GM10266 (cell line): ENCODE results near the gene CPNE9.
"Not testable (repeated sequence)": the region's sequence is repeated elsewhere in the genome, so short reads cannot be mapped to it uniquely, and the experiment has no call there.

Experiments
- DNase-seq: peaks from one replicate; pipeline ENCODE4 v3.0.0; 2012; ENCODE audit errors: extremely low spot score
- CTCF ChIP-seq: IDR thresholded peaks from 2 replicates; pipeline ENCODE4 v1.5.1; 2012; ENCODE audit warnings: mild to moderate bottlenecking, low read depth; ENCODE audit not compliant: control insufficient read depth, insufficient read depth; ENCODE audit errors: missing control alignments

CPNE9 gene

GRCh38 chr3:9767418-9767817 lies 63.8 kb downstream of the CPNE9 start:
- DNase-seq: no peak
- no peak for TF ChIP-seq CTCF

DNA sequence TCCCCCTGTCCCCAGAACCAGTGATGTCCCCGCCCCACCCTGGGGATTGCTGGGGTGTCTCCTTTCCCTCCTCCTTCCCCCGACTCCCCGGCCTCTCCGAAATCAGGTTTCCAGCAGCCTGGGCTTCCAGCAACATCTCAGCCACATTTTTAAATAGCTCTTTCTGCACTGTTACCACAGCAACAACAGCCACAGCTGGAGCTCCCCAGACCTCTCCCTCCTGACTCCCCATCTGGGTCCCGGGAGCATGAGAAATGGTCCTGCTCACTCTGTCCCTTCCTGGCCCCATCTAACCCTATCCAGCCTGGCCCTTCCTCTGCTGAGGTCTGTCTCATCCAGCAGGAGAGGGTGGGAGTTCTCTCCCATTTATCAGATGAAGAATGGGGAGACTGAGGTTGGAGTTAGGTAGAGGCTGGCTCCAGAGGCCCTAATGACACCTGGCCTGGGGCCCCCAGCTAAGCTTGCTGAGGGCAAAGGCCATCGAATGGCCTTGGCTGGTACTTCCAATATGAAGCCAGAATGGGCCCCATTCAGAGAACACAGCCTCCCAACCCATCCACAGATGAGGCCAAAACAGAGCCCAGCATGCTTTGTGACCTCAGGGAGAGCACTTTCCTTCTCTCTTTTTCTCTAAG lies 64.6 kb downstream of the CPNE9 start:
- no peak for TF ChIP-seq CTCF
- DNase-seq: no peak

DNA sequence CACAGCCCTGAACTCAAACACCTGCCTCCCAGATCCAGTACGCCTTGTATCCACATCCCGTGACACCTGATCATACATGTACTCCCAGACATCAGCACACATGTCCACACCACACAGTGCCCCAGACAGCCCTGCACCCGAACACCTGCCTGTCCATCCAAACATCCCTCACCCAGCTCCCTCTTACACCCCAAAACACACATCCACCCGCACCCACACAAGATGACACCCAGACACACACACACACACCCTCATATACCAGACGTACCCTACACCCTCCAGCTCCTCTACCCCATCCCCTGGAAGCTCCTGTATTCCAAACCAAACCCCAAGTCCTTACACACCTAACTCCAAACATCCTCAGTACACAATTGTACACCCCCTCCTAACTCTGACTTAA lies 65.4 kb downstream of the CPNE9 start:
- DNase-seq: no peak
- TF ChIP-seq CTCF: no peak

GRCh38 chr3:9769426-9770275 lies 66.0 kb downstream of the CPNE9 start, which contains the start of gene CAMK1:
TSS of gene CAMK1 (minus strand) at chr3:9769947. CDS start at chr3:9767749, 2,198 bp downstream.
- peak; percentile 78 for DNase-seq
- TF ChIP-seq CTCF: peak; percentile 5

DNA sequence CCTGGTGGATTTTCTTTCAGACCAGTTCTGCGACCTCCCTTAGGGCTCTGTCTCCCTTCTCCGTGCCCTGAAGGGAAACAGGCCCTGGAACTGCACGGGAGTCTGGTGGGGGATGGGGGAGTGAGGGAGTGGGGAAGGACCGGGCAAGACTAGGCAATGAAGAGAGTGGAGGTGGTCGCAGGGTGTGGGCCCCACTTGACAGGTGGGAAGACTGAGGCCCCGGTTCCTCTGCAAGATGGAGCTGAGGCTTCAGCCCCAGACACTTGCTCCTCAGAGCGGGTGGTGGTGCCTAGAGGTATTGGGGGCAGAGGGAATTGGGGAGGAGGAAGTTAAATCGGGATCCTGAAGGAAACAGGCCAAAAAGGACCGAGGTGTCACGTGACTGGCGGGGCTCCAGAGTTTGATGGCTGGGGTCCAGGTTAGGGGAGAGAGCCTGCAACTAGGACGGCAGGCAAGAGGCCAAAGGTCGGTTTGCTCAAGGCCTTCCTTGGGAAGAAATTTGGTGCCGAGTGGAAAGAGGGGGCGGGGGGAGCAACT lies 66.7 kb downstream of the CPNE9 start:
- peak; percentile 23 for DNase-seq

DNA sequence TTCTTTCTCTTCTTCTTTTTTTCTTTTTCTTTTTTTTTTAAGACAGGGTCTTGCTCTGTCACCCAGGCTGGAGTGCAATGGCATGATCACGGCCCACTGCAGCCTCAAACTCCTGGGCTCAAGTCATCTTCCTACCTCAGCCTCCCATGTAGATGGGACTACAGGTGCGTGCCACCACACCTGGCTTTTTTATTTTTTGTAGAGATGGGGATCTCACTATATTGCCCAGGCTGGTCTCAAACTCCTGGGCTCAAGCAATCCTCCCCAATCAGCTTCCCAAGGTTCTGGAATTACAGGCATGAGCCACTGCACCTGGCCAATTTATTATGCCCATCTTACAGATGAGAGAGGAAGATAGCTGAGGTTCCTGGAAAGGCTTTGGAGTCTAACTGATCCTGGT lies 67.4 kb downstream of the CPNE9 start:
- not testable (repeated sequence) for DNase-seq

More for the DNA sequence above, 66.7 kb downstream of the CPNE9 start:
- TF ChIP-seq CTCF: no peak

GRCh38 chr3:9776896-9777693 lies 73.5 kb downstream of the CPNE9 start:
- TF ChIP-seq CTCF: no peak
- DNase-seq: no peak
